OCI-LY1 (cell line): Measurements from ENCODE around the gene S1PR4.
"Not testable (repeated sequence)": the region's sequence is repeated elsewhere in the genome, so short reads cannot be mapped to it uniquely, and the experiment has no call there.

Source experiments
- H2AFZ ChIP-seq: fragments of 200-600 bp; sonication (generic), shearing (Covaris generic); 2 replicates; pipeline ENCODE4 v1.6.0; 2014; ENCODE audit warnings: antibody characterized with exemption, mild to moderate bottlenecking, low read length
- H3F3A ChIP-seq: fragments of 200-600 bp; sonication (generic), shearing (Covaris generic); 2 replicates; pipeline ENCODE4 v1.6.0; 2014; ENCODE audit warnings: mild to moderate bottlenecking, antibody characterized with exemption, low read length, moderate library complexity; ENCODE audit not compliant: insufficient read depth
- H3K27ac ChIP-seq: fragments of 200-600 bp; sonication (generic); 2 replicates; pipeline ENCODE4 v1.5.1; 2014; ENCODE audit warnings: low read length, mixed run types, mild to moderate bottlenecking, low read depth; ENCODE audit not compliant: poor library complexity, severe bottlenecking
- H3K27me3 ChIP-seq: fragments of 200-600 bp; sonication (generic); 2 replicates; pipeline ENCODE4 v1.6.0; 2014; ENCODE audit warnings: antibody characterized with exemption, mild to moderate bottlenecking, low read length, moderate library complexity; ENCODE audit not compliant: insufficient read depth
- H3K36me3 ChIP-seq: fragments of 200-600 bp; sonication (generic); 2 replicates; pipeline ENCODE4 v1.6.1; 2014; ENCODE audit warnings: mild to moderate bottlenecking, antibody characterized with exemption, low read length, moderate library complexity, mixed read lengths; ENCODE audit not compliant: insufficient read depth
- H3K4me1 ChIP-seq: fragments of 200-600 bp; sonication (generic); 2 replicates; pipeline ENCODE4 v1.5.1; 2014; ENCODE audit warnings: mild to moderate bottlenecking, low read length, moderate library complexity; ENCODE audit not compliant: insufficient read depth, severe bottlenecking
- H3K4me2 ChIP-seq: fragments of 200-600 bp; sonication (generic), shearing (Covaris generic); 2 replicates; pipeline ENCODE4 v1.6.1; 2014; ENCODE audit warnings: low read length
- H3K4me3 ChIP-seq: fragments of 200-600 bp; sonication (generic); 2 replicates; pipeline ENCODE4 v1.5.1; 2014; ENCODE audit warnings: low read length, low read depth, mild to moderate bottlenecking, mixed read lengths; ENCODE audit not compliant: poor library complexity, severe bottlenecking
- H3K79me2 ChIP-seq: fragments of 200-600 bp; shearing (Covaris generic); 2 replicates; pipeline ENCODE4 v1.6.1; 2016; ENCODE audit warnings: mixed run types, low read length, mixed read lengths; ENCODE audit not compliant: insufficient read depth
- H3K9ac ChIP-seq: fragments of 200-600 bp; sonication (generic), shearing (Covaris generic); 2 replicates; pipeline ENCODE4 v1.6.1; 2014; ENCODE audit warnings: mild to moderate bottlenecking, low read length, mixed read lengths
- H3K9me2 ChIP-seq: fragments of 200-600 bp; sonication (generic), shearing (Covaris generic); 2 replicates; pipeline ENCODE4 v1.6.1; 2014; ENCODE audit warnings: low read depth, mild to moderate bottlenecking, low read length, mixed read lengths
- H3K9me3 ChIP-seq: fragments of 200-600 bp; shearing (Covaris generic); 2 replicates; pipeline ENCODE4 v1.6.1; 2014; ENCODE audit warnings: low read length, mixed read lengths
- H4K20me1 ChIP-seq: fragments of 200-600 bp; sonication (generic), shearing (Covaris generic); 2 replicates; pipeline ENCODE4 v1.6.0; 2016; ENCODE audit warnings: mild to moderate bottlenecking, low read length; ENCODE audit not compliant: insufficient read depth
- CTCF ChIP-seq: fragments of 200-600 bp; sonication (generic), shearing (Covaris generic); IDR thresholded peaks from 2 replicates; pipeline ENCODE4 v1.5.1; 2017; ENCODE audit warnings: mild to moderate bottlenecking, antibody characterized with exemption, low read length, moderate library complexity, mixed read lengths
- EZH2 ChIP-seq: fragments of 200-600 bp; sonication (generic), shearing (Covaris generic); IDR thresholded peaks from 2 replicates; pipeline ENCODE4 v1.8.0; 2017; ENCODE audit warnings: borderline replicate concordance, mixed run types, mild to moderate bottlenecking, antibody characterized with exemption, low read length, moderate library complexity, mixed read lengths

The S1PR4 gene

GRCh38 chr19:3213159-3213558 lies 34.6 kb downstream of the S1PR4 start:
- Histone ChIP-seq H3F3A (no peaks in the 10 kb centered on the region), H2AFZ (no peak overlapping the region), H3K9ac (no peak overlapping the region), H3K9me2 (no peaks in the 10 kb centered on the region), H3K79me2 (no peaks in the 10 kb centered on the region), H3K36me3 (peaks cover 13% of the 10 kb centered on the region), H3K4me2 (no peak overlapping the region), H3K4me1 (peaks cover 8% of the 10 kb centered on the region), H3K9me3 (no peaks in the 10 kb centered on the region), H3K27ac (no peak overlapping the region), H4K20me1 (no peaks in the 10 kb centered on the region), H3K27me3 (no peaks in the 10 kb centered on the region), H3K4me3 (no peak overlapping the region)
- TF ChIP-seq EZH2 (no peak), CTCF (no peak)

- no peaks in the 10 kb centered on the region for H3F3A ChIP-seq
- H3K27ac ChIP-seq = no peak overlapping the region
- no peaks in the 10 kb centered on the region for H3K27me3 ChIP-seq
- no peaks in the 10 kb centered on the region for H4K20me1 ChIP-seq
- no peak overlapping the region for H3K9ac ChIP-seq
- peaks cover 8% of the 10 kb centered on the region for H3K4me1 ChIP-seq
- H3K9me2 ChIP-seq = no peaks in the 10 kb centered on the region
- H3K4me2 ChIP-seq = no peak overlapping the region
- no peak for TF ChIP-seq CTCF
- no peak overlapping the region for H2AFZ ChIP-seq
- H3K36me3 ChIP-seq = no peaks in the 10 kb centered on the region
- no peak overlapping the region for H3K4me3 ChIP-seq
- no peaks in the 10 kb centered on the region for H3K79me2 ChIP-seq
- H3K9me3 ChIP-seq = no peaks in the 10 kb centered on the region
Observed at GRCh38 chr19:3216874-3217273, 38.3 kb downstream of the S1PR4 start.

- Histone ChIP-seq H3K27me3 (no peaks in the 10 kb centered on the region), H3F3A (no peaks in the 10 kb centered on the region), H3K9me2 (no peaks in the 10 kb centered on the region), H3K9me3 (no peaks in the 10 kb centered on the region), H2AFZ (no peak overlapping the region), H3K4me1 (no peaks in the 10 kb centered on the region), H3K4me2 (no peak overlapping the region), H3K4me3 (no peak overlapping the region), H3K9ac (no peak overlapping the region), H4K20me1 (no peaks in the 10 kb centered on the region), H3K27ac (no peak overlapping the region), H3K79me2 (no peaks in the 10 kb centered on the region), H3K36me3 (no peaks in the 10 kb centered on the region)
- TF ChIP-seq EZH2 (no peak), CTCF (no peak)
Observed at GRCh38 chr19:3220576-3220975, 42.0 kb downstream of the S1PR4 start.

GRCh38 chr19:3221576-3221975 lies 43.0 kb downstream of the S1PR4 start:
- not testable (repeated sequence) for H3K27me3 ChIP-seq, H3K9ac ChIP-seq, H3F3A ChIP-seq, H3K27ac ChIP-seq, H3K79me2 ChIP-seq, H3K4me3 ChIP-seq, H3K9me2 ChIP-seq, H3K36me3 ChIP-seq, H3K4me1 ChIP-seq, H3K4me2 ChIP-seq, H2AFZ ChIP-seq, H3K9me3 ChIP-seq, H4K20me1 ChIP-seq
